ENCODE results near the gene PTPN14. TPM values are rescaled to one million over a fixed set of nuclear protein-coding genes. Genes with fewer than 3 reads are reported as not detected.

Gene PTPN14
- total RNA-seq, 1 experiment from 2014 or later: 37.5 TPM

DNA sequence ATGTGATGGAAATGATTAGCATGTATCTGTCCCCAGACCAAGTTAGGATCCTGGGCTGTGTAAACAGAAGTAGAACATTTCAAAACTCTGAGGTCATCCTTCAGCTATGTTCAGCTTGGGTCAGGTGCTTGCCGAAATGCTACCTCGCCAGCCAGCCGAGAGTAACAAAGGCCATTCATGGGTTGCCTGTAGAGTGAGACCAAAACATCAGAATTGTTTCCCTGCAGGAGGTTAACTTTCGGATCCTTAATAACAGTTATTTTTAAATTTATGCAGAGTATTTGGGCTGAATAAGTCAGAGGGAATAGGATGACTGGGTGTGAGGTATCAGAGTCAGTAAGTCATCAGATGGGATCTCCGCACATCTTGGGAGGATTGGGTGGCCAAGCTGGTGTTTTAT is 234.8 kb downstream of the PTPN14 start:
- no peaks in the 10 kb centered on the region for H3K27me3 ChIP-seq (ENCODE audit: insufficient read depth, low read length)
- no peak overlapping the region for H3K4me2 ChIP-seq (ENCODE audit: low read length)
- intact Hi-C loops (cut with micrococcal nuclease): no loop called here
- TF ChIP-seq ZFX (IDR thresholded peaks at IDR 0.05): no peak
- TF ChIP-seq ZNF274 (IDR thresholded peaks at IDR 0.05; ENCODE audit: low read depth, low read length): no peak
- no peak for TF ChIP-seq TCF7L2 (IDR thresholded peaks at IDR 0.05; ENCODE audit: borderline replicate concordance, extremely low read depth, insufficient read depth, insufficient read length)
- no peak for TF ChIP-seq CEBPB (IDR thresholded peaks at IDR 0.05; ENCODE audit: low read depth)
- TF ChIP-seq ELF1 (IDR thresholded peaks at IDR 0.05; ENCODE audit: borderline replicate concordance, low read depth): no peak
- TF ChIP-seq, protein P1, sequence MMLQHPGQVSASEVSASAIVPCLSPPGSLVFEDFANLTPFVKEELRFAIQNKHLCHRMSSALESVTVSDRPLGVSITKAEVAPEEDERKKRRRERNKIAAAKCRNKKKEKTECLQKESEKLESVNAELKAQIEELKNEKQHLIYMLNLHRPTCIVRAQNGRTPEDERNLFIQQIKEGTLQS (IDR thresholded peaks at IDR 0.05): no peak
- no peak for TF ChIP-seq POLR2A (IDR thresholded peaks at IDR 0.05; ENCODE audit: borderline replicate concordance, extremely low read depth, insufficient read depth, insufficient read length)
- H3K9me2 ChIP-seq (ENCODE audit: insufficient read depth): no peaks in the 10 kb centered on the region
- CTCF ChIA-PET: interaction anchor here (1.4 kb wide), 1 partner anchor 16 kb away, joined by 7 read pairs; no protein-coding TSS in a partner anchor
- no peaks in the 10 kb centered on the region for H3K9me3 ChIP-seq (ENCODE audit: control insufficient read depth in 1 of 2, insufficient read depth in 1 of 2, low read depth in 1 of 2, low read length in 2 of 2)
- no peak overlapping the region for H2AFZ ChIP-seq (ENCODE audit: low read depth, low read length, poor library complexity, severe bottlenecking)
- H3K9ac ChIP-seq (ENCODE audit: low read length): no peak overlapping the region
- H3K79me2 ChIP-seq (ENCODE audit: insufficient read depth, low read length): no peaks in the 10 kb centered on the region
- POLR2A ChIA-PET: no interaction called here
- H3K27ac ChIP-seq (ENCODE audit: low read depth, low read length): no peak overlapping the region
- RAD21 ChIA-PET (ENCODE audit: low non-redundant PET in 1 of 2, low total read pairs in 2 of 2, uncharacterized antibody in 2 of 2, unreplicated experiment in 2 of 2): no interaction called here
- ATAC-seq (no peak), DNase-seq (ENCODE audit: low read depth, low spot score) (no peak)
- no TSS peak for BruUV-seq (replicated peaks)
- H3K4me3 ChIP-seq (replicated peaks in 1 of 2; ENCODE audit: low read depth in 1 of 2, low read length in 2 of 2): no peak overlapping the region
- no peaks in the 10 kb centered on the region for H4K20me1 ChIP-seq (ENCODE audit: insufficient read depth)
- no peaks in the 10 kb centered on the region for H3K36me3 ChIP-seq (ENCODE audit: control insufficient read depth in 1 of 2, insufficient read depth in 2 of 2, low read length in 2 of 2)
- no peaks in the 10 kb centered on the region for H3K4me1 ChIP-seq (ENCODE audit: control insufficient read depth in 1 of 2, insufficient read depth in 2 of 2, low read length in 2 of 2)

DNA sequence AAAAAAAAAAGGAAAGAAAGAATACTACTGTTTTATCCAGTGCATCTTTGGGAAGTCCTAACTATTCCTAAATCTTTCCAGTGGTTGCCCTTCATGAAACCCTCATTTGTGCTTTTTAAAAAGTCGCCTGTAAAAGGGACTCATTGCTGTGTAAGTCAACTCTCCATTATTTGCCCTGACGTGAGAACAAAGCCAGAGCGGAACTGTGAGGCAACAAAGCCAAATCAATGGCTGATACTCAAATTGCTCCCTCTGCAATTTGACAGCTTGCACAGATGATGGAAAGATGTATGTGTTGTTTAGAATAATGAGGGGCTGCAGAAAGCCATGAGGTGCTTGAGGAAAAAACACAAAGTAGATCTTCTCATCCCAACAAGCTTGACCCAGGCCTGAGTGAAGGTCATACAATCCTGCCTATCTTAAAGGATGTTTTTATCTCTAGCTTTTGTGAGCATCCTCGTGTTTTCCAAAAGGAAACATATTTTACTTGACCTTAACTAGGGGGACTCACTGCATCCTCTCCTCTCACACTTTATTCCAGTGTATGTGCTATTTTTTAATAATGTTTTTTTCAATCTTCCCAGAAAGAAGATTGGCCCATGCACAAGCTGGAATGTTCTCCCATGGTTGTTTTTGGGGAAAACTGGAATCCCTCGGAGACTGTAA is 237.1 kb downstream of the PTPN14 start:
- DNase-seq (ENCODE audit: low read depth, low spot score) (no peak), ATAC-seq (no peak)
- no peaks in the 10 kb centered on the region for H3K4me1 ChIP-seq (ENCODE audit: control insufficient read depth in 1 of 2, insufficient read depth in 2 of 2, low read length in 2 of 2)
- H3K9me3 ChIP-seq (ENCODE audit: control insufficient read depth in 1 of 2, insufficient read depth in 1 of 2, low read depth in 1 of 2, low read length in 2 of 2): no peaks in the 10 kb centered on the region
- H3K36me3 ChIP-seq (ENCODE audit: control insufficient read depth in 1 of 2, insufficient read depth in 2 of 2, low read length in 2 of 2): no peaks in the 10 kb centered on the region
- no peak overlapping the region for H3K9ac ChIP-seq (ENCODE audit: low read length)
- H2AFZ ChIP-seq (ENCODE audit: low read depth, low read length, poor library complexity, severe bottlenecking): no peak overlapping the region
- no peaks in the 10 kb centered on the region for H3K27me3 ChIP-seq (ENCODE audit: insufficient read depth, low read length)
- no peaks in the 10 kb centered on the region for H3K9me2 ChIP-seq (ENCODE audit: insufficient read depth)
- ChIA-PET POLR2A (no interaction called here), CTCF (no interaction called here), RAD21 (ENCODE audit: low non-redundant PET in 1 of 2, low total read pairs in 2 of 2, uncharacterized antibody in 2 of 2, unreplicated experiment in 2 of 2) (no interaction called here)
- no peak overlapping the region for H3K4me3 ChIP-seq (replicated peaks in 1 of 2; ENCODE audit: low read depth in 1 of 2, low read length in 2 of 2)
- no peaks in the 10 kb centered on the region for H3K79me2 ChIP-seq (ENCODE audit: insufficient read depth, low read length)
- H3K27ac ChIP-seq (ENCODE audit: low read depth, low read length): no peak overlapping the region
- BruUV-seq (replicated peaks): no TSS peak
- intact Hi-C loops (cut with micrococcal nuclease): no loop called here
- no peaks in the 10 kb centered on the region for H4K20me1 ChIP-seq (ENCODE audit: insufficient read depth)
- no peak overlapping the region for H3K4me2 ChIP-seq (ENCODE audit: low read length)
- TF ChIP-seq, protein P1 (IDR thresholded peaks at IDR 0.05): no peak
- TF ChIP-seq, protein P2, sequence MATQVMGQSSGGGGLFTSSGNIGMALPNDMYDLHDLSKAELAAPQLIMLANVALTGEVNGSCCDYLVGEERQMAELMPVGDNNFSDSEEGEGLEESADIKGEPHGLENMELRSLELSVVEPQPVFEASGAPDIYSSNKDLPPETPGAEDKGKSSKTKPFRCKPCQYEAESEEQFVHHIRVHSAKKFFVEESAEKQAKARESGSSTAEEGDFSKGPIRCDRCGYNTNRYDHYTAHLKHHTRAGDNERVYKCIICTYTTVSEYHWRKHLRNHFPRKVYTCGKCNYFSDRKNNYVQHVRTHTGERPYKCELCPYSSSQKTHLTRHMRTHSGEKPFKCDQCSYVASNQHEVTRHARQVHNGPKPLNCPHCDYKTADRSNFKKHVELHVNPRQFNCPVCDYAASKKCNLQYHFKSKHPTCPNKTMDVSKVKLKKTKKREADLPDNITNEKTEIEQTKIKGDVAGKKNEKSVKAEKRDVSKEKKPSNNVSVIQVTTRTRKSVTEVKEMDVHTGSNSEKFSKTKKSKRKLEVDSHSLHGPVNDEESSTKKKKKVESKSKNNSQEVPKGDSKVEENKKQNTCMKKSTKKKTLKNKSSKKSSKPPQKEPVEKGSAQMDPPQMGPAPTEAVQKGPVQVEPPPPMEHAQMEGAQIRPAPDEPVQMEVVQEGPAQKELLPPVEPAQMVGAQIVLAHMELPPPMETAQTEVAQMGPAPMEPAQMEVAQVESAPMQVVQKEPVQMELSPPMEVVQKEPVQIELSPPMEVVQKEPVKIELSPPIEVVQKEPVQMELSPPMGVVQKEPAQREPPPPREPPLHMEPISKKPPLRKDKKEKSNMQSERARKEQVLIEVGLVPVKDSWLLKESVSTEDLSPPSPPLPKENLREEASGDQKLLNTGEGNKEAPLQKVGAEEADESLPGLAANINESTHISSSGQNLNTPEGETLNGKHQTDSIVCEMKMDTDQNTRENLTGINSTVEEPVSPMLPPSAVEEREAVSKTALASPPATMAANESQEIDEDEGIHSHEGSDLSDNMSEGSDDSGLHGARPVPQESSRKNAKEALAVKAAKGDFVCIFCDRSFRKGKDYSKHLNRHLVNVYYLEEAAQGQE (IDR thresholded peaks at IDR 0.05; ENCODE audit: low read depth): no peak
- TF ChIP-seq RAD21 (IDR thresholded peaks at IDR 0.05; ENCODE audit: low read depth): no peak
- TF ChIP-seq, protein P3, sequence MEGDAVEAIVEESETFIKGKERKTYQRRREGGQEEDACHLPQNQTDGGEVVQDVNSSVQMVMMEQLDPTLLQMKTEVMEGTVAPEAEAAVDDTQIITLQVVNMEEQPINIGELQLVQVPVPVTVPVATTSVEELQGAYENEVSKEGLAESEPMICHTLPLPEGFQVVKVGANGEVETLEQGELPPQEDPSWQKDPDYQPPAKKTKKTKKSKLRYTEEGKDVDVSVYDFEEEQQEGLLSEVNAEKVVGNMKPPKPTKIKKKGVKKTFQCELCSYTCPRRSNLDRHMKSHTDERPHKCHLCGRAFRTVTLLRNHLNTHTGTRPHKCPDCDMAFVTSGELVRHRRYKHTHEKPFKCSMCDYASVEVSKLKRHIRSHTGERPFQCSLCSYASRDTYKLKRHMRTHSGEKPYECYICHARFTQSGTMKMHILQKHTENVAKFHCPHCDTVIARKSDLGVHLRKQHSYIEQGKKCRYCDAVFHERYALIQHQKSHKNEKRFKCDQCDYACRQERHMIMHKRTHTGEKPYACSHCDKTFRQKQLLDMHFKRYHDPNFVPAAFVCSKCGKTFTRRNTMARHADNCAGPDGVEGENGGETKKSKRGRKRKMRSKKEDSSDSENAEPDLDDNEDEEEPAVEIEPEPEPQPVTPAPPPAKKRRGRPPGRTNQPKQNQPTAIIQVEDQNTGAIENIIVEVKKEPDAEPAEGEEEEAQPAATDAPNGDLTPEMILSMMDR (IDR thresholded peaks at IDR 0.05 in 2 of 3, conservative IDR thresholded peaks at IDR 0.05 in 1 of 3; ENCODE audit: borderline replicate concordance in 1 of 3, insufficient read depth in 1 of 3, low read depth in 2 of 3, low read length in 2 of 3): no peak
- no peak for TF ChIP-seq SRF (IDR thresholded peaks at IDR 0.05; ENCODE audit: low read depth)
- no peak for TF ChIP-seq POLR2AphosphoS5 (IDR thresholded peaks at IDR 0.05; ENCODE audit: low read depth, low read length)
- no peak for TF ChIP-seq JUND (IDR thresholded peaks at IDR 0.05)
- TF ChIP-seq EGR1 (IDR thresholded peaks at IDR 0.05; ENCODE audit: low read depth): no peak
- TF ChIP-seq CBX3 (IDR thresholded peaks at IDR 0.05; ENCODE audit: low read depth): no peak
- TF ChIP-seq, protein P4, sequence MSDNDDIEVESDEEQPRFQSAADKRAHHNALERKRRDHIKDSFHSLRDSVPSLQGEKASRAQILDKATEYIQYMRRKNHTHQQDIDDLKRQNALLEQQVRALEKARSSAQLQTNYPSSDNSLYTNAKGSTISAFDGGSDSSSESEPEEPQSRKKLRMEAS (IDR thresholded peaks at IDR 0.05): no peak
